Measurements from ENCODE around the gene KCNC1. TPM values are rescaled to one million over a fixed set of nuclear protein-coding genes. Genes with fewer than 3 reads are reported as not detected.

Gene KCNC1
- total and polyA plus RNA-seq, 7 donors: 0.36 to 1.9 (median 0.48) TPM; not detected in 3

GRCh38 chr11:17736579-17736893, 2.0 kb downstream of the KCNC1 start:
- H3K27ac ChIP-seq: no peak overlapping the region
- H3K36me3 ChIP-seq: no peaks in the 10 kb centered on the region
- H3K9me3 ChIP-seq: no peaks in the 10 kb centered on the region
- TF ChIP-seq POLR2A (IDR thresholded peaks at IDR 0.05): no peak
- TF ChIP-seq POLR2AphosphoS5 (IDR thresholded peaks at IDR 0.05): no peak
- TF ChIP-seq CTCF (IDR thresholded peaks at IDR 0.05): no peak
- TF ChIP-seq EP300 (IDR thresholded peaks at IDR 0.05): no peak
- intact Hi-C loops (cut with DNase I): no loop called here
- H3K27me3 ChIP-seq: peaks cover 37 to 74% (median 59%) of the 10 kb centered on the region in 3 donors
- DNase-seq: peak; percentile 41
- H3K4me1 ChIP-seq: peaks cover 0 to 28% (median 25%) of the 10 kb centered on the region in 4 donors
- H3K4me3 ChIP-seq: no peak overlapping the region
- WGBS, 2 donors: 30 to 41% methylated on average over 12 of the region's 12 CpGs

- intact Hi-C loops (cut with DNase I): no loop called here
- peak; percentile 53 for DNase-seq
- no peak for TF ChIP-seq EP300 (IDR thresholded peaks at IDR 0.05)
- TF ChIP-seq POLR2AphosphoS5 (IDR thresholded peaks at IDR 0.05): no peak
- TF ChIP-seq CTCF (IDR thresholded peaks at IDR 0.05): no peak
- TF ChIP-seq POLR2A (IDR thresholded peaks at IDR 0.05): no peak
- H3K4me3 ChIP-seq: no peak overlapping the region
- H3K9me3 ChIP-seq: no peaks in the 10 kb centered on the region
- 50 to 56% methylated on average over 15 of the region's 15 CpGs for WGBS, 2 donors
- no peak overlapping the region for H3K27ac ChIP-seq
- H3K4me1 ChIP-seq: peaks cover 0 to 28% (median 25%) of the 10 kb centered on the region in 4 donors
- no peaks in the 10 kb centered on the region for H3K36me3 ChIP-seq
- peaks cover 37 to 74% (median 61%) of the 10 kb centered on the region in 3 donors for H3K27me3 ChIP-seq
Measured at GRCh38 chr11:17736930-17737817, 2.6 kb downstream of the KCNC1 start.

- intact Hi-C loops (cut with DNase I): no loop called here
- no peaks in the 10 kb centered on the region for H3K36me3 ChIP-seq
- no peaks in the 10 kb centered on the region for H3K9me3 ChIP-seq
- TF ChIP-seq POLR2A (IDR thresholded peaks at IDR 0.05) (no peak), CTCF (IDR thresholded peaks at IDR 0.05) (no peak), POLR2AphosphoS5 (IDR thresholded peaks at IDR 0.05) (no peak), EP300 (IDR thresholded peaks at IDR 0.05) (no peak)
- peak; percentile 49 for DNase-seq
- WGBS, 2 donors: 45 to 54% methylated on average over 10 of the region's 10 CpGs
- peaks cover 0 to 28% (median 25%) of the 10 kb centered on the region in 4 donors for H3K4me1 ChIP-seq
- H3K27me3 ChIP-seq: peaks cover 34 to 73% (median 61%) of the 10 kb centered on the region in 3 donors
- no peak overlapping the region for H3K4me3 ChIP-seq
- H3K27ac ChIP-seq: no peak overlapping the region
Measured at GRCh38 chr11:17738151-17738973, 3.8 kb downstream of the KCNC1 start.

GRCh38 chr11:17739945-17740338, 5.4 kb downstream of the KCNC1 start:
- H3K4me3 ChIP-seq: no peak overlapping the region
- H3K4me1 ChIP-seq: peaks cover 0 to 17% (median 14%) of the 10 kb centered on the region in 4 donors
- DNase-seq: peak; percentile 47
- H3K9me3 ChIP-seq: no peaks in the 10 kb centered on the region
- no peak for TF ChIP-seq CTCF (IDR thresholded peaks at IDR 0.05)
- no peak for TF ChIP-seq POLR2AphosphoS5 (IDR thresholded peaks at IDR 0.05)
- TF ChIP-seq POLR2A (IDR thresholded peaks at IDR 0.05): no peak
- no peak for TF ChIP-seq EP300 (IDR thresholded peaks at IDR 0.05)
- H3K36me3 ChIP-seq: no peaks in the 10 kb centered on the region
- WGBS, 2 donors: 60 to 68% methylated on average over 6 of the region's 6 CpGs
- H3K27ac ChIP-seq: no peak overlapping the region
- peaks cover 33 to 73% (median 61%) of the 10 kb centered on the region in 3 donors for H3K27me3 ChIP-seq
- intact Hi-C loops (cut with DNase I): no loop called here

All from sigmoid colon (tissue), 7 donors.